ENCODE results near the gene TOM1L2. TPM values are rescaled to one million over a fixed set of nuclear protein-coding genes. Genes with fewer than 3 reads are reported as not detected.

TOM1L2 gene
- total and polyA plus RNA-seq, 2 donors (not counting 1 experiment from before 2014, with no cell fraction given) = 33.9 to 35.9 TPM

DNA sequence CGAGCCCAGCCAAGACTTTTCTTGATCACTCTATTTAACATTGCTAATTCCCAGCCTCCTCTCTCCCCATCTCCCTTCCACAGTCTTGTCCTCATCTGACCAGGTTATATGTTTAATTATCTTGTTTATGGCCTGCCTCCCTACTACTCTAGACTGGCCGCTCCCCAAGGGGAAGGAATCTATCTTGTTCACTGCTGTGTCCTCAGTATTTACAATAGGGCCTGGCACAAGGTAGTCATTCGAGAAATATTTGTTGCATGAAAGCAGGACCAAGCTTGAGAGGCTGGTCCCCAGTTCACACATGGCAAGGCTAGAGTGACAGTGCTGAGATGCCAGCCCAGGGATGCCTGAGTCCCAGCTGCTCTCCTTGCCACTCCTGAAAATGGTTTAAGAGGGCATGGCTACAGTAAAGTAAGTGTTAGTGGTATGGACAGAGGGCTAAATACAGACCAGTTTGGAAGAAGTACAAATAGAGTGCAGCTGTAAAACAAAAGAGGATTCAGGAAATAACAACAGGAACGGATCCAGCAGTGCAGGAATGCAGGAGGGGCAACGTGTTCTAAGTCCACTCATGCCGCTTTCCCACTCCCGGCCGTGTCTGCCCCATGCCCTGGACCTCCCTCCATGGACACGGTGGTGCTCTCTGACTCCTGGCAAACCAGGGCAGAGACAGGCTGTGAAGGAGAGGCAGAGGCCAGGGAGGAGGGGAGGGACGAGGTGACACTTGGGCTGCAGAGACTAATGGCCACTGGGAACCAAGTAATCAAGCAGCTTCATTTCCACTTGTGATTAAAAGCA, 65.6 kb downstream of the TOM1L2 start:
- H3K27me3 ChIP-seq (ENCODE audit: control insufficient read depth, insufficient read depth, low read length) = no peaks in the 10 kb centered on the region
- no peaks in the 10 kb centered on the region for H3K79me2 ChIP-seq (ENCODE audit: control insufficient read depth, insufficient read depth, low read length)
- H3K27ac ChIP-seq (ENCODE audit: insufficient read depth, low read length) = no peak overlapping the region
- TF ChIP-seq EZH2 (IDR thresholded peaks at IDR 0.05; ENCODE audit: low read length, missing control alignments) (no peak), CTCF (conservative IDR thresholded peaks at IDR 0.05 in 1 of 2, IDR thresholded peaks at IDR 0.05 in 1 of 2; ENCODE audit: low read depth in 1 of 2, low read length in 2 of 2) (no peak)
- H3K4me2 ChIP-seq (ENCODE audit: extremely low read depth, insufficient read depth, low read length) = no peak overlapping the region
- H3K4me1 ChIP-seq (ENCODE audit: control insufficient read depth, extremely low read depth, insufficient read depth, low read length) = peaks cover 4% of the 10 kb centered on the region
- H3K9ac ChIP-seq (ENCODE audit: insufficient read depth, low read length) = no peak overlapping the region
- no peak overlapping the region for H2AFZ ChIP-seq (ENCODE audit: low read length)
- H4K20me1 ChIP-seq (ENCODE audit: control insufficient read depth, extremely low read depth, insufficient read depth, low read length) = no peaks in the 10 kb centered on the region
- DNase-seq (ENCODE audit: low read depth in 2 of 2) = no peak
- no peaks in the 10 kb centered on the region for H3K9me3 ChIP-seq (ENCODE audit: control insufficient read depth, insufficient read depth, low read depth, low read length)
- H3K36me3 ChIP-seq (ENCODE audit: control insufficient read depth, insufficient read depth, low read length) = no peaks in the 10 kb centered on the region
- H3K4me3 ChIP-seq (replicated peaks in 1 of 4; ENCODE audit: control extremely low read depth in 1 of 4, insufficient read depth in 1 of 4, low read depth in 3 of 4, low read length in 4 of 4) = no peak overlapping the region

- no peaks in the 10 kb centered on the region for H3K27me3 ChIP-seq (ENCODE audit: control insufficient read depth, insufficient read depth, low read length)
- no peaks in the 10 kb centered on the region for H3K79me2 ChIP-seq (ENCODE audit: control insufficient read depth, insufficient read depth, low read length)
- H3K4me2 ChIP-seq (ENCODE audit: extremely low read depth, insufficient read depth, low read length) = no peak overlapping the region
- DNase-seq (ENCODE audit: low read depth in 2 of 2) = no peak
- H3K9me3 ChIP-seq (ENCODE audit: control insufficient read depth, insufficient read depth, low read depth, low read length) = no peaks in the 10 kb centered on the region
- no peak overlapping the region for H3K4me3 ChIP-seq (replicated peaks in 1 of 4; ENCODE audit: control extremely low read depth in 1 of 4, insufficient read depth in 1 of 4, low read depth in 3 of 4, low read length in 4 of 4)
- H3K36me3 ChIP-seq (ENCODE audit: control insufficient read depth, insufficient read depth, low read length) = no peaks in the 10 kb centered on the region
- no peak overlapping the region for H3K27ac ChIP-seq (ENCODE audit: insufficient read depth, low read length)
- H3K4me1 ChIP-seq (ENCODE audit: control insufficient read depth, extremely low read depth, insufficient read depth, low read length) = peaks cover 16% of the 10 kb centered on the region
- H4K20me1 ChIP-seq (ENCODE audit: control insufficient read depth, extremely low read depth, insufficient read depth, low read length) = no peaks in the 10 kb centered on the region
- H3K9ac ChIP-seq (ENCODE audit: insufficient read depth, low read length) = no peak overlapping the region
- H2AFZ ChIP-seq (ENCODE audit: low read length) = no peak overlapping the region
- TF ChIP-seq CTCF (conservative IDR thresholded peaks at IDR 0.05 in 1 of 2, IDR thresholded peaks at IDR 0.05 in 1 of 2; ENCODE audit: low read depth in 1 of 2, low read length in 2 of 2) (no peak), EZH2 (IDR thresholded peaks at IDR 0.05; ENCODE audit: low read length, missing control alignments) (no peak)
Measured at GRCh38 chr17:17905036-17905320, 67.2 kb downstream of the TOM1L2 start.

- Histone ChIP-seq H3K9ac (ENCODE audit: insufficient read depth, low read length) (no peak overlapping the region), H2AFZ (ENCODE audit: low read length) (no peak overlapping the region), H3K4me3 (replicated peaks in 1 of 4; ENCODE audit: control extremely low read depth in 1 of 4, insufficient read depth in 1 of 4, low read depth in 3 of 4, low read length in 4 of 4) (no peak overlapping the region), H3K36me3 (ENCODE audit: control insufficient read depth, insufficient read depth, low read length) (no peaks in the 10 kb centered on the region), H3K27me3 (ENCODE audit: control insufficient read depth, insufficient read depth, low read length) (no peaks in the 10 kb centered on the region), H3K9me3 (ENCODE audit: control insufficient read depth, insufficient read depth, low read depth, low read length) (no peaks in the 10 kb centered on the region), H3K79me2 (ENCODE audit: control insufficient read depth, insufficient read depth, low read length) (no peaks in the 10 kb centered on the region), H3K27ac (ENCODE audit: insufficient read depth, low read length) (no peak overlapping the region), H3K4me1 (ENCODE audit: control insufficient read depth, extremely low read depth, insufficient read depth, low read length) (peaks cover 17% of the 10 kb centered on the region), H4K20me1 (ENCODE audit: control insufficient read depth, extremely low read depth, insufficient read depth, low read length) (no peaks in the 10 kb centered on the region), H3K4me2 (ENCODE audit: extremely low read depth, insufficient read depth, low read length) (no peak overlapping the region)
- DNase-seq (ENCODE audit: low read depth in 2 of 2) = no peak
- TF ChIP-seq CTCF (conservative IDR thresholded peaks at IDR 0.05 in 1 of 2, IDR thresholded peaks at IDR 0.05 in 1 of 2; ENCODE audit: low read depth in 1 of 2, low read length in 2 of 2) (no peak), EZH2 (IDR thresholded peaks at IDR 0.05; ENCODE audit: low read length, missing control alignments) (no peak)
Measured at GRCh38 chr17:17904166-17905035, 67.8 kb downstream of the TOM1L2 start.

All from fibroblast of lung (primary cell).